ENCODE results near the gene PITPNC1.

- TF ChIP-seq CTCF (conservative IDR thresholded peaks at IDR 0.05 in 1 of 2, IDR thresholded peaks at IDR 0.05 in 1 of 2; ENCODE audit: low read depth in 1 of 2, low read length in 2 of 2) (no peak), EZH2 (IDR thresholded peaks at IDR 0.05; ENCODE audit: low read length, missing control alignments) (no peak)
Observed at GRCh38 chr17:67467500-67468455, 90.7 kb downstream of the PITPNC1 start.

Data from fibroblast of lung (primary cell).